Measurements from ENCODE around the gene TGIF2.

Gene TGIF2

DNA sequence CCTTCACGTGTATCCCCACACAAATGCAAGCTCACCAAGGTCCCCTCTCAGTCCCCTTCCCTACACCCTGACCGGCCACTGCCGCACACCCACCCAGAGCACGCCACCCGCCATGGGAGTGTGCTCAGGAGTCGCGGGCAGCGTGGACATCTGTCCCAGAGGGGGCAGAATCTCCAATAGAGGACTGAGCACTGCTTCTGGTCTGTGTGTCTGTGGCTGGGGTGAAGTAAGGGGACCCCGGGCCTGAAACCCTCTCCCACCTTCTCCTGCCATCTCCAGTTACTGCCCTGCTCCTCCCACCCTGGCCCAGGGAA, 23.8 kb upstream of the TGIF2 start:
- TF ChIP-seq CTCF (IDR thresholded peaks at IDR 0.05): no peak

- TF ChIP-seq CTCF (IDR thresholded peaks at IDR 0.05): no peak
These were observed 23.2 kb upstream of the TGIF2 start for GRCh38 chr20:36549942-36550789.

DNA sequence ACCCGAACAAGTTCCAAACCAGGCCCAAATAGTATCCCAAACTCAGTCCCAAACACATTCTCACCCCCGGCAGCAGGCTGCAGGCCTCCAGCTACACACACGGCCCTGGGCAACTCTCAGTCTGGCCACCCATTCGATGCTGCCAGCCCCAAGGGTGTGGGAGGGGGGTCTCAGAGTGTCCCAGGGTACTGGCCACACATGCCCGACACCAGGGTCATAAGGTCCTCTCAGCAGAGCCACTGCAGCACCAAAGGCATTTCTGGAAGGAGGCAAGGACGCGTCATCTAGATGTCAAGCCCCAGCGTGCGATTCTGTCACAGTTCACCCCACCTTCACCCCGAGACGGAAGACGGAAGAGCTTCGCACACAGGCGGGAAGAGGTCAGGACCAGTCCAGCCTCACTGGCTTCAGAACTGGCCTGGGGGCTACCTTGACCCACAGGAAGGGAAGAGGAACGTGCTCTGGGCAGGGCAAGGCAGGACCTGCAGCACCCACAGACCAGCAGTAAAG, 22.6 kb upstream of the TGIF2 start:
- no peak for TF ChIP-seq CTCF (IDR thresholded peaks at IDR 0.05)

DNA sequence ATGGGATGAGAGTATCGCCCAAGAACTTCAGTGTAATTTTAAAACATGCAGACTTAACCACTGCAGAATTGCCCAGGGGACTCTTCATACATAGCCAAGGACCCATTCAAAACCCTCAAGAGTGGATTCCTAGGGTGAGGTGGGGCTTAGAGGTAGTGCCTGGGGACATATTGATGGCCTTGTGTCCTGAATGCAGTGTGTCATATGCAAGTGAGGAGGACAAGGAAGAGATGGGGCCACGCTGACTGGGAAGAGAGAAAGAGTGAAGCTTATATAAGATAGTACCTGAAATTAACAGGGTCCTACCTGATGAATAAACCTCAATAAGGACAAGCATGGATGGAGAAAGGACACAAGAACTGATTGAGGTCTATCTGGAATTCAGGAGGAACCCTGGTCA, 18.1 kb upstream of the TGIF2 start:
- no peak for TF ChIP-seq CTCF (IDR thresholded peaks at IDR 0.05)

DNA sequence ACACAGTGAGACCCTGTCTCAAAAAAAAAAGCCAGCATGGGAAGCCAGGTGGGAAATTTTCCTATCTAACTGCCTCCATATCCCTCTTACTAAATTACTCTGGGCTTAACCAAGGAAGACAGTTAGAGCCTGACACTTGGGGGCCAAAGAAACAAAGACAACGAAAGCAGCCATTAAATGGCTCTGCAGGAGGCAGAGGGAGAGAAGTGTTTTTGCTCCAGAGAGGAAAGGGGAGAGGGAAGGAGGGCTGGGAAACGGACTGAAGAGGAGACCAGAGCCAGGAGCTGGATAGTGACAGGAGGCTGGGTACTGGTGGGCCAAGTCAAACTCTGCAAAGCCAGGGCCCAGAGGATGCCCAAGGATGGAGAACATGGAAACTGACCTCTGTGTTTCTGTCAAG, 10.7 kb upstream of the TGIF2 start:
- no peak for TF ChIP-seq CTCF (IDR thresholded peaks at IDR 0.05)

DNA sequence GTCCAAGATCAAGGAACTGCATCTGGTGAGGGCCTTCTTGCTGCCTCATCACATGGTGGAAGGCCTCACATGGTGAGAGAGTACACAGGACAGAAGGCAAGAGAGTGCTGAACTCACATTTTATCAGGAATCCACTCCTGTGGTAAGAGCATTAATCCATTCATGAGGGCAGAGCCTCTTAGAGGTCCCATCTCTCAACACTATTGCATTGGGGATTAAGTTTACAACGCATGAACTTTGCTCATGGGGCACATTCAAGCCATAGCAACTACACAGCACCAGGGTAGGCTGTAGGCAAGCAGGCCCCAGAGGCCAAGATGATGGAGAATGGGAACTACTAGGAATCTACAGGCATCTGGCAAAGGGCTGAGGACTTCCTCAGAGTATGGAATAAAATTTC, 10.0 kb upstream of the TGIF2 start:
- TF ChIP-seq CTCF (IDR thresholded peaks at IDR 0.05): no peak

- TF ChIP-seq CTCF (IDR thresholded peaks at IDR 0.05): no peak
These were observed 7.9 kb upstream of the TGIF2 start for GRCh38 chr20:36565520-36565919.
